H1 (cell line): Measurements from ENCODE around the gene ELMO1. TPM values are rescaled to one million over a fixed set of nuclear protein-coding genes. Genes with fewer than 3 reads are reported as not detected.

ENCODE experiments used
- CTCF ChIA-PET: fragments of 300-600 bp; sonication (Branson Sonifier 250); formaldehyde crosslinking; loops from one replicate; lab custom pipeline; 2021; ENCODE audit not compliant: partially characterized antibody; lab: Charles Lee
- POLR2A ChIA-PET: fragments of 300-600 bp; sonication (Branson Sonifier 250); formaldehyde crosslinking; loops from one replicate; lab custom pipeline; 2021; ENCODE audit warnings: inconsistent platforms; ENCODE audit not compliant: partially characterized antibody; lab: Charles Lee
- DNase-seq, 2 experiments: peaks; one replicate each; pipeline versions ENCODE4 v3.0.0 to v3.0.0-alpha.2; 2010 to 2022; ENCODE audit warnings: low spot score in 2 of 2, low read depth in 1 of 2, mixed read lengths in 1 of 2
- FAIRE-seq: peaks from 2 replicates; lab custom pipeline; 2011; peaks lifted over from hg19 to GRCh38; lab: Jason Lieb, UNC
- H2AFZ ChIP-seq: 2 replicates; pipeline ENCODE4 v1.8.1; 2012; ENCODE audit warnings: low read length, inconsistent platforms
- H2AK5ac ChIP-seq: 2 replicates; pipeline ENCODE4 v1.6.1; 2013; ENCODE audit warnings: low read depth, low read length
- H2BK120ac ChIP-seq: replicated peaks from 2 replicates; pipeline ENCODE3; 2013; ENCODE audit warnings: low read depth, low read length, inconsistent platforms
- H2BK12ac ChIP-seq: 2 replicates; pipeline ENCODE4 v1.6.1; 2013; ENCODE audit warnings: low read depth, low read length
- H2BK15ac ChIP-seq: 2 replicates; pipeline ENCODE4 v1.6.1; 2013; ENCODE audit warnings: low read length
- H2BK20ac ChIP-seq: 2 replicates; pipeline ENCODE4 v1.6.1; 2013; ENCODE audit warnings: low read length
- H2BK5ac ChIP-seq: 2 replicates; pipeline ENCODE4 v1.6.1; 2013; ENCODE audit warnings: low read depth, low read length
- H3K14ac ChIP-seq: 2 replicates; pipeline ENCODE4 v1.6.1; 2013; ENCODE audit warnings: inconsistent platforms; ENCODE audit not compliant: insufficient read length
- H3K18ac ChIP-seq: 2 replicates; pipeline ENCODE4 v1.6.1; 2013; ENCODE audit warnings: low read length; ENCODE audit errors: extremely low read depth
- H3K23ac ChIP-seq: 2 replicates; pipeline ENCODE4 v1.6.1; 2013; ENCODE audit warnings: inconsistent platforms; ENCODE audit not compliant: insufficient read length
- H3K23me2 ChIP-seq: 2 replicates; pipeline ENCODE4 v1.6.1; 2013; ENCODE audit warnings: low read depth, low read length
- H3K27ac ChIP-seq: 2 replicates; pipeline ENCODE4 v1.6.1; 2011; ENCODE audit warnings: low read depth, low read length, inconsistent platforms
- H3K27me3 ChIP-seq, 4 experiments: replicated peaks in 1 of 4; 1 replicate in 1 of 4; 2 replicates in 3 of 4; pipeline versions ENCODE4 v1.6.1 to v1.8.1; 2011 to 2013; ENCODE audit warnings: low read length in 3 of 4, mild to moderate bottlenecking in 3 of 4, inconsistent platforms in 2 of 4, mixed read lengths in 2 of 4, moderate library complexity in 1 of 4; ENCODE audit not compliant: control insufficient read depth in 3 of 4, insufficient read depth in 3 of 4; ENCODE audit errors: extremely low read depth in 1 of 4
- H3K36me3 ChIP-seq, 4 experiments: 2 replicates each; pipeline versions ENCODE4 v1.6.1 to v1.8.1; 2011 to 2013; ENCODE audit warnings: mild to moderate bottlenecking in 4 of 4, low read length in 3 of 4, moderate library complexity in 2 of 4, control low read depth in 1 of 4, inconsistent platforms in 1 of 4; ENCODE audit not compliant: insufficient read depth in 4 of 4, control insufficient read depth in 2 of 4
- H3K4ac ChIP-seq: replicated peaks from 2 replicates; pipeline ENCODE3; 2013; ENCODE audit warnings: low read length, low read depth, mixed read lengths, inconsistent platforms; ENCODE audit not compliant: insufficient read length
- H3K4me1 ChIP-seq, 4 experiments: replicated peaks in 1 of 4; 1 replicate in 1 of 4; 2 replicates in 3 of 4; pipeline versions ENCODE4 v1.6.1 to v1.8.1; 2011 to 2013; ENCODE audit warnings: low read length in 3 of 4, inconsistent platforms in 2 of 4, mixed read lengths in 1 of 4; ENCODE audit not compliant: insufficient read depth in 4 of 4, control insufficient read depth in 3 of 4
- H3K4me2 ChIP-seq, 2 experiments: 2 replicates each; pipeline versions ENCODE4 v1.6.1 to v1.8.1; 2011 to 2013; ENCODE audit warnings: low read depth in 2 of 2, low read length in 2 of 2, control low read depth in 1 of 2, inconsistent platforms in 1 of 2, mild to moderate bottlenecking in 1 of 2; ENCODE audit not compliant: insufficient read depth in 1 of 2
- H3K4me3 ChIP-seq, 4 experiments: fragments of 200-600, 300-600 bp in 1 of 4; sonication (generic), shearing (Covaris generic), sonication (Bioruptor Twin) in 1 of 4; 2 replicates each; pipeline versions ENCODE4 v1.5.1 to v1.8.1; 2011 to 2016; ENCODE audit warnings: low read length in 4 of 4, low read depth in 3 of 4, control low read depth in 2 of 4, inconsistent platforms in 2 of 4, mild to moderate bottlenecking in 2 of 4, mixed read lengths in 1 of 4, moderate library complexity in 1 of 4; ENCODE audit not compliant: insufficient read depth in 2 of 4; ENCODE audit errors: extremely low read depth in 1 of 4
- H3K56ac ChIP-seq: replicated peaks from 2 replicates; pipeline ENCODE3; 2013; ENCODE audit warnings: low read depth, mild to moderate bottlenecking, mixed read lengths, low read length, inconsistent platforms; ENCODE audit not compliant: insufficient read length
- H3K79me1 ChIP-seq: 2 replicates; pipeline ENCODE4 v1.6.1; 2013; ENCODE audit warnings: low read depth, low read length, control low read depth
- H3K79me2 ChIP-seq, 2 experiments: 2 replicates each; pipeline versions ENCODE4 v1.6.1 to v1.8.1; 2012 to 2013; ENCODE audit warnings: low read length in 2 of 2, mild to moderate bottlenecking in 2 of 2, inconsistent platforms in 1 of 2; ENCODE audit not compliant: insufficient read depth in 2 of 2, control insufficient read depth in 1 of 2
- H3K9ac ChIP-seq, 4 experiments: replicated peaks in 1 of 4; 1 replicate in 1 of 4; 2 replicates in 3 of 4; pipeline versions ENCODE4 v1.6.1 to v1.8.1; 2011 to 2013; ENCODE audit warnings: low read depth in 3 of 4, low read length in 3 of 4, control low read depth in 2 of 4, mild to moderate bottlenecking in 2 of 4, moderate library complexity in 2 of 4, inconsistent platforms in 1 of 4; ENCODE audit errors: extremely low read depth in 1 of 4
- H3K9me3 ChIP-seq, 2 experiments: 2 replicates each; pipeline versions ENCODE4 v1.6.1 to v1.8.1; 2012 to 2013; ENCODE audit warnings: mild to moderate bottlenecking in 2 of 2, moderate library complexity in 2 of 2, control low read depth in 1 of 2, inconsistent platforms in 1 of 2, low read depth in 1 of 2, low read length in 1 of 2, mixed read lengths in 1 of 2; ENCODE audit not compliant: insufficient read depth in 2 of 2
- H4K20me1 ChIP-seq, 2 experiments: replicated peaks in 1 of 2; 2 replicates each; pipeline versions ENCODE3 to v1.8.1; 2011 to 2013; ENCODE audit warnings: inconsistent platforms in 2 of 2, low read length in 2 of 2, mild to moderate bottlenecking in 1 of 2; ENCODE audit not compliant: insufficient read depth in 2 of 2, control insufficient read depth in 1 of 2
- H4K5ac ChIP-seq: 2 replicates; pipeline ENCODE4 v1.6.1; 2013; ENCODE audit warnings: low read length, low read depth, mixed read lengths, inconsistent platforms; ENCODE audit not compliant: insufficient read length
- H4K8ac ChIP-seq: 2 replicates; pipeline ENCODE4 v1.8.0; 2013; ENCODE audit warnings: mild to moderate bottlenecking, moderate library complexity, low read length, inconsistent platforms; ENCODE audit not compliant: insufficient read depth; ENCODE audit errors: extremely low read depth
- H4K91ac ChIP-seq: replicated peaks from 2 replicates; pipeline ENCODE3; 2013; ENCODE audit warnings: low read length, mixed read lengths, inconsistent platforms; ENCODE audit not compliant: insufficient read length
- WGBS, 2 experiments: shearing (Covaris generic) in 1 of 2; methylation state at CpG; one replicate each; pipeline versions ENCODE4 v1.1.6 to v1.1.7; 2013 to 2015; ENCODE audit warnings: low lambda C conversion rate in 2 of 2, mixed read lengths in 2 of 2, inconsistent platforms in 1 of 2, low coverage in 1 of 2, missing lambda C conversion rate in 1 of 2; ENCODE audit not compliant: insufficient replicate concordance in 2 of 2, insufficient coverage in 1 of 2, insufficient read length in 1 of 2; ENCODE audit errors: extremely low coverage in 1 of 2, missing lambda C conversion rate in 1 of 2; 5-methylcytosine and 5-hydroxymethylcytosine counted together
- polyA plus RNA-seq, 7 experiments: library from polyadenylated mRNA; depleted of rRNA in 3 of 7; stranded (reverse) in 5 of 7; unstranded in 2 of 7; fragments of >200 nt in 5 of 7; fragments of 200-250 nt in 2 of 7; gene quantifications; 1 replicate in 5 of 7; 2 replicates in 1 of 7; 4 replicates in 1 of 7; pipeline versions ENCODE4 v1.2.1 to v1.2.3, GENCODE V29; 2011 to 2013; ENCODE audit warnings: missing spikeins in 2 of 7, mixed read lengths in 2 of 7
- total RNA-seq: library from RNA; stranded (reverse); fragmentation: NEBNext Ultra II Directional; extraction: Animal tissue kit (Norgen Biotek cat#: 25700); gene quantifications from 2 replicates; pipeline ENCODE4 v1.2.1, GENCODE V29; 2021
- TF ChIP-seq, protein P1 (sequence below): IDR thresholded peaks from 2 replicates; pipeline ENCODE4 v1.6.1; 2011; ENCODE audit warnings: low read length, improper control_type of control experiment

ELMO1 gene
- total and polyA plus RNA-seq, 2 of the 8 experiments (the other 6 are each of a cell fraction or from before 2014, with no cell fraction given): 18.4 to 21.0 TPM

GRCh38 chr7:36819639-36820038 is 629.0 kb downstream of the ELMO1 start:
- H3K56ac ChIP-seq: no peak overlapping the region
- H3K14ac ChIP-seq: no peak overlapping the region
- H3K23me2 ChIP-seq: no peaks in the 10 kb centered on the region; the same call in 1 of the 2 replicates
- H3K4me1 ChIP-seq: no peaks in the 10 kb centered on the region
- no peak overlapping the region for H2BK15ac ChIP-seq
- no peaks in the 10 kb centered on the region for H4K20me1 ChIP-seq
- H3K27ac ChIP-seq: no peak overlapping the region
- CTCF ChIA-PET: no interaction called here
- no peak overlapping the region for H3K18ac ChIP-seq
- H3K79me2 ChIP-seq: no peaks in the 10 kb centered on the region
- WGBS, 2 experiments: 91% methylated on average over 1 of the region's 1 CpG; no CpG with 5 or more reads in 1 of the 2 experiments
- H3K79me1 ChIP-seq: no peaks in the 10 kb centered on the region
- H3K9ac ChIP-seq: no peak overlapping the region
- H2BK5ac ChIP-seq: no peak overlapping the region
- TF ChIP-seq, protein P1, sequence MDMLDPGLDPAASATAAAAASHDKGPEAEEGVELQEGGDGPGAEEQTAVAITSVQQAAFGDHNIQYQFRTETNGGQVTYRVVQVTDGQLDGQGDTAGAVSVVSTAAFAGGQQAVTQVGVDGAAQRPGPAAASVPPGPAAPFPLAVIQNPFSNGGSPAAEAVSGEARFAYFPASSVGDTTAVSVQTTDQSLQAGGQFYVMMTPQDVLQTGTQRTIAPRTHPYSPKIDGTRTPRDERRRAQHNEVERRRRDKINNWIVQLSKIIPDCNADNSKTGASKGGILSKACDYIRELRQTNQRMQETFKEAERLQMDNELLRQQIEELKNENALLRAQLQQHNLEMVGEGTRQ: no peak
- TF ChIP-seq, all 59 proteins: peak for 0
- Histone ChIP-seq H3K23ac (no peak overlapping the region), H2BK20ac (no peak overlapping the region), H3K9me3 (no peaks in the 10 kb centered on the region), H2BK12ac (no peak overlapping the region), H4K5ac (no peak overlapping the region), H3K36me3 (no peaks in the 10 kb centered on the region), H2AK5ac (no peak overlapping the region), H3K4me3 (no peak overlapping the region), H2AFZ (no peak overlapping the region), H3K27me3 (no peaks in the 10 kb centered on the region), H3K4me2 (no peak overlapping the region), H3K4ac (no peak overlapping the region), H4K91ac (no peak overlapping the region), H2BK120ac (no peak overlapping the region), H4K8ac (no peak overlapping the region)
- FAIRE-seq (no peak), DNase-seq (no peak)
- POLR2A ChIA-PET: no interaction called here
